HG03565 (cell line): ENCODE results near the gene HTR3B.
"Not testable (repeated sequence)": the region's sequence is repeated elsewhere in the genome, so short reads cannot be mapped to it uniquely, and the experiment has no call there.

Experiments used
- ATAC-seq: cut with Tn5 transposase; IDR thresholded peaks from one replicate; pipeline ENCODE4 v1.9.1; 2021; ENCODE audit warnings: mild to moderate bottlenecking, moderate library complexity; ENCODE audit not compliant: unreplicated experiment

Gene HTR3B

DNA sequence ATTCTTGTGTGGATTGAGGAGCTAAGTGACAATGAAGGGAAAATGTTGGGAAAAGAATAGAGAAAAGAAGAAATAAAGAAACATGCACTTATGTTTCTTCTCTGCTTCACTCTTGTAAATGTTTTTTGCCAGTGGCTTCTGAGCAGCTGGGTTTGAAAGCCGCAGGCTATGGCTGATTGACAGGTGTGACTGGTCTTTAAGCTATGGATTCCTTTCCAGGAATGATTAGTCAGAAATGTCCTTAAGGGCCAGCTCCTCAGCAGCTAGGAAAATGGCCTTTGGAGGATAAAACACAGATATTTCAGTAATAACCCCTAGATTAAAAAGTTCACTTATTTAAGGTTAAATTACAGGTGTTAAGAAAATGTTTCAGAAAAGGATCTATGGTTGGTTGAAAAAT lies 22.7 kb upstream of the HTR3B start:
- no peak for ATAC-seq

DNA sequence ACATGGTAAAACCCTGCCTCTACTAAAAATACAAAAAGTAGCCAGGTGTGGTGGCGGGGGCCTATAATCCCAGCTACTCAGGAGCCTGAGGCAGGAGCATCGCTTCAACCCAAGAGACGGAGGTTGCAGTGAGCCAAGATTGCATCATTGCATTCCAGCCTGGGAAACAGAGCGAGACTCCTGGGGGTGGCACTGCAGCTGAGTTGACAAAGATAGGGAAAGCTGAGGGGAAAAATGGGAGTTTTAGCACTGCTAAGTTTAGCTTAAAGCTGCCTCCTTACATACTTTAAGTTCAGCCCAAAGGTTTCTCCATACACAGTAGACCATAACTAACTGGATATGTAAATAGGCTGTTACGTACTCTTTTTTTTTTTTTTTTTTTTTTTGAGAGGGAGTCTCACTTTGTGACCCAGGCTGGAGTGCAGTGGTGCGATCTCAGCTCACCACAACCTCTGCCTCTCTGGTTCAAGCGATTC lies 20.2 kb upstream of the HTR3B start:
- ATAC-seq, result no peak

DNA sequence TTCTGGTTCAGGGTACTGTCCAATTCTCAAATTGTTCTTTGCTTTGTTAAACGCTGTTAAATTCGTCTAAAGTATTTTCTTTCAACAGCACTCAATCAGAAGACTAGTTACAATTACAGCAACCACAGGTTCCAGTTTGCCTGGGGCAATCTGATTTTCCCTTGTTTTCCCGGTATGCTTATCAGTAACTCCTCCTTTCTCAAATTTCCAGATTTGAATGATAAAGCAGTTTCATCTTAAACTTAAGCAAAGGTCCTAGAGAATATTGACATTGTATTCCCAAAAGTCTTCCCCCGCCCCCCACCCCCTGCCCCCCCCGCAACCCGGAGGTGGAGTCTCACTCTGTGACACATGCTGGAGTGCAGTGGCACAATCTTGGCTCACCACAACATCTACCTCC lies 18.7 kb upstream of the HTR3B start:
- no peak for ATAC-seq

DNA sequence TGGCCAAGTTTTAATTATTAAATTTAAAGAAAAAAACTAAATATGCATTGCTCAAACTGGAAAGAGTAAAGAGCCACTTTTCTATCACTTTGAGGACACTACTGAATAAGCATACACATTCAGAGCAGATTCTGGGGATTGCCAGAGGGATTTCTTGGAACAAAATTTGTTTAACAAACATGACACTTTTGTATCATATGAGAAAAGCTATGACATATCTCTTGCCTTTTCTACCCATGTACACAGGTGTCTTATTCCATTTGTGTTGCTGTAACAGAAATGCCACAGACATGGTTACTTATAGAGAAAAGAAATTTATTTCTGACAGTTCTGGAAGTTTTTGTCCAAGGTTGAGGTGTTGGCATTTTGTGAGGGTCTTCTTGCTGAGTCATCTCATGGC lies 15.7 kb upstream of the HTR3B start:
- no peak for ATAC-seq

DNA sequence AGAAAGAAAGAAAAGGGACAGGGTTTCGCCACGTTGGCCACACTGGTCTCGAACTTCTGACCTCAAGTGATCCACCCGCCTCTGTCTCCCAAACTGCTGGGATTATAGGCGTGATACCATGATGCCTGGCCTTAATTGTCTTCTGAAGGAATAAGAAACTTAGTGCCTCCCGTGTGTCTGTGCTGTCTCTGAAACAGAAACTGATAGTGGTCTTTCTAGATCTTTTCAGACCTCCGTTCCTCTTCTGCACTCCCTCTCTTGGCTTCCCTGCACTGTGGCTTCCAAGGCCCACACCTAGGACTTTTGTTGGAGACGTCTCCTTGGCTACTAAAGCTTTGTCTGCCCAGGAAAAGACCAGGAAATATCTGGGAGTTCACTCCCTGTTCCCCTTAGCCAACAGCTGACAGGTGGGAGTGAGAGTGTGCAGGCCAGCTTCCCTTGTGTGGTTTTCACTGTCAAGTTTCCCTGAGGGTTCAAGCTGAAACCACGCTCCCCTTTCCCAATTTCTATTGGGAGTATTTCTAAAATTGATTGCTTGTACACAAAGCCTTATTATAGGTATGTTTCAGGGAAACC lies 10.1 kb upstream of the HTR3B start:
- ATAC-seq, result no peak

DNA sequence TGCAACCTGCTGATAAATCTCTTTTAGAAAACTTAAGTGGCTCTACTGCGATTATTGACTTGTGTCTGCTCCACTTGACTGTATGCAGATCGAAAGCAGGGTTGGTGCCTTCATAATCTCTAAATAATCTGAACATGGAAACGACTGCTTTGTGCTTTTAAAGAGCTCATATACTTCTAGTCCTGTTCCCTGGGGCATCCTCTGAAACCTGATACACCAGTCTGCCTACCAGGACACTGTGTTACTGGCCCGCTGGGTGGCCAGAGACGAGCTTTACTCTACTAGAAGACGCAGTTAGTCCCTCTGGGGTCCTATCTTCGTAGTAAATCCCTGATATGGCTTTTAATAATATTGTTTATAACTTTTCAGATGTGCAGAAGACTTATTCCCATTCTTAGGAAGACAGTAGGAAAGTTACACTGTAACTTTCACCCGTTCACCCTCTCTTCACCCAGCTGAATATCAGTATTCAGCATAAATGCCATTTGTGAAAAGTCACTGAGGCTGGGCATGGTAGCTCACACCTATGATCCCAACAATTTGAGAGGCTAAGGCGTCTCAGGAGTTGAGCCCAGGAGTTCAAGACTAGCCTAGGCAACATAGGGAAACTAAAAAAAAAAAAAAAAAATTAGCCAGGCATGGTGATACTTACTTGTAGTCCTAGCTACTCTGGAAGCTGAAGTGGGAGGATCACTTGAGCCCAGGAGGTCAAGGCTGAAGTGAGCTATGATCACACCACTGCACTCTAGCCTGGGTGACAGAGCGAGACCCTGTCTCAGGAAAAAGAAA lies 9.0 kb upstream of the HTR3B start:
- no peak for ATAC-seq

DNA sequence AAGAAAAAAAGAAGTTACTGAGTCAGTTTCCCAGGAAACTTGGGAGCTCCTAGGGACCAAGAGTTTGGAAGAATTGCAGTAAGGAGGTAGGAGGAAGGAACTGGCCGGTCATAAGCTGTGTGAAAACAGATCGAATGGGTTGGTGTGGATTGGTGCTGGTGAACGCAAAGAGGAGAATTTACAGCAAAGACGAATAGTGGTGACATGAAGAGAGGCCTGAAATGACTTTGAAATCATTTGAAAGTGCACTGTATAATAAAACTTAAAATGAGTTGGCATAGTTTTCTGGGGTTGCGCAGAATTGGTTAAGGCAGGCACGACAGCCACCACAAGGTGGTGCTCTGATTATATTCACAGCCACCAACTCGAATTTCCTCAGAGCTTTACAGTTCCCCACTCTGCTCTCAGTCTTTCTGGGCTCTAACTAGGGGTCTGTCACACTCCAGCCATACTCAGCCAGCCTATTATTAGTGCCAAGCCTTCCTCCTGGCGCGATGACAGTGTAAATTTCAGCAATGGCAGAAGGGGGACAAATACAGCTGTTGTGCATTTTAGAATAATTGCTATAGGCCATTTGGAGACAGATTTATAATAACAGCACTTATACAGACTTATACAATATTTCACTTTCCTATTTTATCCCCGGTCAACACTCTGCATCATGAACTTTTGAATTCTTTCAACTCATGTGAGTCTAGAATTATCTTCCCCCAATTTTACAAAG lies 8.3 kb upstream of the HTR3B start:
- no peak for ATAC-seq

DNA sequence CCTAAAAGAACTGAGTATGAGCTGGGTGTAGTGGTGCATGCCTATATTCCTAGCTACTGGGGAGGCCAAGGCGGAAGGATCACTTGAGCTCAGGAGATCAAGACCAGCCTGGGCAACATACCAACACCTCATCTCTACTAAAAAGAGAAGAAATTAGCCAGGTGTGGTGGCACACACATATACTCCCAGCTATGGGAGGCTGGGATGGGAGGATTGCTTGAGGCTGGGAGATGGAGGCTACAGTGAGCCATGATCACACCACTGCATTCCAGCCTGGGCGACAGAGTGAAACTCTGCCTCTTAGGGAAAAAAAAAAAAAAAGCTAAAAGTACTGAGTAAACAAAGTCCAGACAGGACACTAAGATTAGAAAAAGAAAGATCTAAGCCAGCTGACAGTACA lies 3.5 kb upstream of the HTR3B start:
- no peak for ATAC-seq

DNA sequence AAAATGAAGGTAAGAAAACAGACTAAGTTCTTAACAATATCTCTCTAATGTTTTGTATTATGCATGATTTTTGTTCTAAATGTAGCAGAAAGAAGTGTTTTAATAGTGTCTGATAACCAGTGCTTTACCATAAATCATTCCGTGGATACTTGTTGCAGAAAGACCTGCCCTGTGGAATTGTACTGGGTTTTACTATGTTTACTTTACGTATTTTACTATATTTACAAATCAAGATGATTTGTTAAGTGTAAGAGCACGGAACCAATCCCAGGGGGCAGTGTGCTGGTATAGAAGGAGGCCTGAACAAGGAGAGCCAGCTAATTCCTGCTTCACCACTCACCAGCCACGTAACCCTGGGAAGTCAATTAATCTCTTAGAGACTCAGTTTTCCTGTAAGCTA lies 1.4 kb downstream of the HTR3B start:
- ATAC-seq, result no peak

DNA sequence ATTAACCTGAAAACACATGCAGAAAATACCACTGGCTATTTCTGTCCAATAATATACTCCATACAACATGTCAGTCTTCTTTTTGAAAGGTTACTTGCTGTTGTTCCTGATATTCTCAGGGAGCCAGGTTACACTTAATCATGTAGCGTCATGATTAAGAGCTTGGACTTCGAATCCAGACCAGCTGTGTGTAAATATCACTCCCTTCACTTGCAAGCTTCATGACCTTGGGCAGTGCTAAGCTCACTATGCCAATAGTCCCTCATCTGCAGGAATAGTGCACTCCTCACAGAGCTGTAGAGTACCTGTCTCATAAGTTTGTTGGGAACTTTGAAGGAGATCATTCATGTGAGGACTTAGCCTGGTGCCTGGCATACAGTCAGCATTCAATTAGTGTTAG lies 1.9 kb downstream of the HTR3B start:
- ATAC-seq, result no peak

DNA sequence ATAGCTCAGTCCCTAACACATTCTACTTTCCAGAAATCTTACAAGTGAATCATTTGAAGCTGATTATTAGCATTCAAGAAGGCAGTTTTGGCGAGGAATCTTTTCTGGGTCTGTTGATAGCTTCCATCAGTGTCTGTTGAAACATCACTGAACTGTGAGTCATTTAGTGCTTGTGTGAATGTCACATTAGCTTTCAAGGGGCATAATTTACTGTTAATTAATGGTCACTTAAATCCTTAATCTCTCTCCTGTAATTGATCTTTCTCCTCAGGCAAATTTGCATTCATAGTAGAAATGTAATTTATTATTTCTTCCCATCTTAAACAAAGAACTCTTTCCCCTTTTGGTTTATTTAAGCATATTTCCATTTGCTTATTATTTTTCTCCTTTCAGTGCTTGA lies 2.6 kb downstream of the HTR3B start:
- ATAC-seq, result no peak

DNA sequence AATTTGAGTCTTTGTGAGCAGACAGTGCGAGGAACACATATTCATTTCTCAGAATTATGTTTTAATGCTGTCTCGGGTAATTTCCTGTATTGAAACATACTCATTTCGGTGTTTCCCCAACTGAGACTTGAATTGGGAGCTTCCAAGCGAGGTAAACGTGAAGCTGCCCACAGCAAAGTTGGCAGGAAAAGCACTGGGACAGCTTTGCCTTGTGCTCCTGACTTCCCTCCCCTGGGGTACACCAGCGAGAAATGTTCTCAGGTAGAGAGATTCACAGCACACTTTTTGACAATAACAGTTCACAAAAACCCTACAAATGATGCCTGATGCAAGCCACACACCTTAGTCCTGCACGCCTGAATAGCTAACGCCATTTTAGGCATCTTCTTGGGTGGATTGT lies 3.1 kb downstream of the HTR3B start:
- no peak for ATAC-seq

DNA sequence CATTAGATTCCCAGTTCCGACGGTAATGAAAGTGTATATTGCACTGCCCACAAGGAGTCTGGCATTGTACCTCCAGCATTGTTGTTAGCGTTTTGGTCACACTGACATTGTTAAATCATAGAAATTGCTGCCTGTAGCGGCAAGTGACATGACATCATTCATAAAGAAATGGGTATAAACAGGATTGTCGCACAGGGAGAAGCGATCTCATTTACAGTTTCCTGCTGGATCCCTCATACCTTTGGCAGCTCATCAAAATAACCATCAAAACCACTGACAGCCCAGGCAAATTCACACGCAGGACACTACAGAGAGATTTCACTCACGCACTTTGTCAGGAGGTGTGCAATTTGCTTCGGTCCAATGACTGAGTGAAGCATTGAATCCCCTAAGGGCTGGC lies 3.5 kb downstream of the HTR3B start:
- ATAC-seq, result no peak

DNA sequence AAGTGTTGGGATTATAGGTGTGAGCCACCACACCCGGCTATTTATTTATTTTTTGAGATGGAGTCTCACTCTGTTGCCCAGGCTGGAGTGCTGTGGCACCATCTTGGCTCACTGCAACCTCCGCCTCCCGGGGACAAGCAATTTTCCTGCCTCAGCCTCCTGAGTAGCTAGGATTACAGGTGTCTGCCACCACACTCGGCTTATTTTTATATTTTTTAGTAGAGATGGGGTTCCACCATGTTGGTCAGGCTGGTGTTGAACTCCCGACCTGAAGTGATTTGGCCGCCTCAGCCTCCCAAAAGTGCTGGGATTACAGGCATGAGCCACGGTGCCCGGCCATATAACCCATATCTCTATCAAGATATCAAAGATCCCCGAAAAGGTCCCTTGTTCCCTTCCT lies 6.9 kb downstream of the HTR3B start:
- not testable (repeated sequence) for ATAC-seq

DNA sequence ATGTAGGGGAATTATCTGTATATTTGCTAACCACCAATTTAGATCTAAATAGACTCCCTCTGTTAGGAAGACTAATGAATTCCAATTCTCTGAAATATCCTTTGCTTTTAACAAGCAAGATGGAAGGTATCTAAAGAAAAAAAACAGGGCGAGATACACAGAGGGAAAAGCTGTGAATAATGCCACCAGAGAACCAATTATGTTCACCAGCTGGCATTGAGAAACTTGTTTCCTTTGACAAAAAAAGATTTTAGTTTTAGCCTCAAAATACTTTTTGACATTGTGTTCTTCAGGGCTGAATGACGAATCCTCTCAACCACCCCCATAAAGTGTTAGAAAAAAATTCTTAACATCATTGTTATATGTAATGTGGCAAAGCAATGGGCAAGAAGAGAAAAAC lies 19.0 kb downstream of the HTR3B start:
- ATAC-seq, result no peak

DNA sequence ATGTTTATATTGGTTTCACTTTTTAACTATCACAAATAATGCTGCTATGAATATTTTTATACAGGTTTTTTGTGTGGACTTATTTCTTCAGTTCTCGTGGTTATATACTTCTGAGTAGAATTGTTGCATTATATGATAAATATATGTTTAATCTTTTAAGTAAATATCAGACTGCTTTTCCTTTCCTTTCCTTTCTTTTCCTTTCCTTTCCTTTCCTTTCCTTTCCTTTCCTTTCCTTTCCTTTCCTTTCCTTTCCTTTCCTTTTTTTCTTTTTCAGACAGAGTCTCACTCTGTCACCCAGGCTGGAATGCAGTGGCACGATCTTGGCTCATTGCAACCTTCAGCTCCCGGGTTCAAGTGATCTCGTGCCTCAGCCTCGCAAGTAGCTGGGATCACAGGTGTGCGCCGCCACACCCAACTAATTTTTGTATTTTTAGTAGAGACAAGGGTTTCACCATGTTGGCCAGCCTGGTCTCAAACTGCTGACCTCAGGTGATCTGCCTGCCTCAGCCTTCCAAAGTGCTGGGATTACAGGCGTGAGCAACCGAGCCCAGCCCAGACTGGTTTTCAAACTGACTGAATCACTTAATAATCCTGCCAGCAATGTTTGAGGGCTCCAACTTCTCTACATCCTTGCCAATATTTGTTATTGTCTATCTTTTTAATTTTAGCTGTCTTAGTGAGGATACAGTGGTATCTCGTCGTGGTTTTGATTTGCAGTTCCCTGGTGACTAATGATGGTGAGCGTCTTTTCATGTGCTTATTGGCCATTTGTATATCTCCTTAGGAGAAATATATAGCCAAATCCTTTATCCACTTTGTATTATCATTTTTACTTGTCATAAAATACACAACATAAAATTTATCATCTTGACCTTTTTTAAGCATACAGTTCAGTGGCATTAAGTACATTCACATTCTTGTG lies 21.9 kb downstream of the HTR3B start:
- ATAC-seq, result no peak

DNA sequence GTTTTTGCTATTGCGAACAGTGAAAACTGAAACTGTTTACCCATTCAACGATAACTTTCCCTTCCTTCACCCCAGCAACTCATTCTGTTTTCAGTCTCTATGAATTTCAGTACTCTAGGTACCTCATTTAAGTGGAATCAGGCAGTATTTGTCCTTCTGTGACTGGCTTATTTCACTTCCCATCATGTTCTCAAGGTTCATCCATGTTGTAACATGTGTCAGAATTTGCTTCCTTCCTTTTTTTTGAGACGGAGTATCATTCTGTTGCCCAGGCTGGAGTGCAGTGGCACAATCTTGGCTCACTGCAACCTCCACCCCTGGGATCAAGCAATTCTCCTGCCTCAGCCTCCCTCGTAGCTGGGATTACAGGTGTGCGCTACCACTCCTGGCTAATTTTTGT lies 23.7 kb downstream of the HTR3B start:
- no peak for ATAC-seq

DNA sequence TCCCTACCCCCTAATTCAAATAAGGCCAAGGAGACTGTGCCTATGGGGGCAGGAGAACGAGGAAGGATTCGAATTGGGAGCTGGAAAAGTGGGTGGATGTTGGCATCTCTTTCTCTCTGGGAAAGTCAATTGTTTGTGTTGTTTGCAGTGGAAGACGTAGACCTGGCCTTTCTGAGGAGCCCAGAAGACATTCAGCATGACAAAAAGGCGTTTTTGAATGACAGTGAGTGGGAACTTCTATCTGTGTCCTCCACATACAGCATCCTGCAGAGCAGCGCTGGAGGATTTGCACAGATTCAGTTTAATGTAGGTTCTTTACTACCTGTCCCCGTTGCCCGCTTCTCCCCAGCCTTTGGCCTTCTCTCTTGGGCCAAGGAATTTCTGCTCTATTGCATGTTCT lies 28.2 kb downstream of the HTR3B start:
- no peak for ATAC-seq

DNA sequence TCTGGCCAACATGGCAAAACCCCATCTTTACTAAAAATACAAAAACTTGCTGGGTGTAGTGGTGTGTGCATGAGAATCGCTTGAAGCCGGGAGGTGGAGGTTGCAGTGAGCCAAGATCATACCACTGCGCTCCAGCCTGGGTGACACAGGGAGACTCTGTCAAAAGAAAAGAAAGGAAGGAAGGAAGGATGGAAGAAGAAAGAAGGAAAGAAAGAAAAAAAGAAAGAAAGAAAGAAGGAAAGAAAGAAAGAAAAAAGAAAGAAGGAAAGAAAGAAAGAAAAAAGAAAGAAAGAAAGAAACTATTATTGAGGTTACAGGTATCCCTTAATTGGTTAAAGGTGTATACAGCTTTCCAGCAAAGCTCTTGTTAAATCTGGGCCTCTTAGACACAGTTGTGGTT lies 29.6 kb downstream of the HTR3B start:
- not testable (repeated sequence) for ATAC-seq

DNA sequence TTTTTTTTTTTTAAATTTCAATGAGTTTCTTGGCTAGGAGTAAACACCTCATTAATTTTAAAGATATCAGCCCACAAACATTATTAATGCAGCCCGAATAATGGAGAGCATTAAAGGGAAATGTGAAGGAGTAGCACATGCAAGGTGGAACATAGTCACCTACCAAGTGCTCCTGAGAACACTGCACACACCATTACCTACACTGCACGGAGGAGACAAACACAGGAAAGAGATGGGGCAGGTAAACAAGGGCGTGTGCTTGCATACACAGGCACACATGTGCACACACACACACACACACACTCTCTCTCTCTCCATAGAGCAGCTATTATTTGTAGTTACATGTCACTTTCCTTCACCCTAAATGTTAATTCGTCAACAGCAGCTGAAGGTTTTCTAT lies 30.2 kb downstream of the HTR3B start:
- no peak for ATAC-seq

DNA sequence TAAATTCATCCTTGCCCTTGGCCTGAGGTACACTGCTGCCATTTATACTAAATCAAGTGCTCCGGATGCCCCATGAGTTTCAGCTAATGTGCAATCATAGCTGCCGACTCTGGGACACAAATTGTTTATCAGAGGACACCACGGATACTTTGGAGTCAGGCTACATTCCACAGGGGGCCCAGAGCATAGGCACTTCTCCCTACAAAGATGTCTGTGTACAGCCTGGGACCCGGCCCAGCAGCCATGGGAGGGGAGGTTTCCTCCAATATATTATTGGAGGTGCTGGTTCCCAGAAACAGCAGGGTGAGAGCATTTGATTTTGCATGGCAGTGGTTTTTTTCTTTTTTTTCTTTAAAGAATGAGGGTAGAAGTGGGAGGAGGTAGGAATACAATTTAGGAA lies 31.3 kb downstream of the HTR3B start:
- no peak for ATAC-seq
